ENCODE data around the gene HS3ST5. TPM values are rescaled to one million over a fixed set of nuclear protein-coding genes. Genes with fewer than 3 reads are reported as not detected.
A peak's percentile ranks its signal among the peaks of the same experiment; 100 is the strongest.

HS3ST5 gene
- total RNA-seq, 1 experiment from 2014 or later: 14.4 TPM

DNA sequence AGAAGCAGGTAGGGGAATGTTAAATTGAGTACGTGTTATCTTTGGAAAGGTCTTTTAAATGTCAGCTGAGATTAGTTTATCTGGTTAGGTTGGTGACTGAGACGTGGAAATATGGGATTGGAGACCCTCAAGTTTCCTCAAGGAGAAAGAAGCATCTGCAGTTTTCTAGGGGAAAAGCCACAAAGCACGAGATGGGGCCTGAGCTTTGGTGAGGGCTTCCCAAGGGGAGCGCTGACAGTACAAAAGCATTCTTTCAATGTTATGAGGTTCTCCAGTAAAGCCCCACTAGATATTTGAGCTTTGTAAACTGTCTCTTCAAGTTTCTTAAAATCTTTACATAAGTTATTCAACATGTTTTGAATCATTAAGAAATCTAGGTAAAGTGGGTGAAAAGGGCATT lies 19.6 kb upstream of the HS3ST5 start:
- WGBS (ENCODE audit: extremely low coverage, insufficient read length, low lambda C conversion rate): no CpG with 5 or more reads among the region's 4 CpGs
- peaks cover 0 to 5% (median 0%) of the 10 kb centered on the region in 3 experiments; a peak in 2 of 7 replicates for H3K36me3 Mint-ChIP-seq (ENCODE audit: insufficient read depth in 1 of 3, low read depth in 3 of 3)
- H4K5ac ChIP-seq (ENCODE audit: insufficient read length, low read depth, low read length): no peak overlapping the region
- H2BK120ac ChIP-seq (ENCODE audit: low read depth, low read length, poor library complexity, severe bottlenecking): no peak overlapping the region
- no peak overlapping the region for H3K4ac ChIP-seq (ENCODE audit: low read depth, low read length)
- no peaks in the 10 kb centered on the region for H3K23me2 ChIP-seq (ENCODE audit: insufficient read length, low read depth, low read length, poor library complexity, severe bottlenecking)
- no peak overlapping the region for H3K18ac ChIP-seq (ENCODE audit: insufficient read length, low read depth, low read length)
- H3K27me3 Mint-ChIP-seq (ENCODE audit: low read depth): no peaks in the 10 kb centered on the region
- no peaks in the 10 kb centered on the region for H3K9me3 ChIP-seq (ENCODE audit: control insufficient read depth, low read depth, low read length)
- no peak overlapping the region for H3K14ac ChIP-seq (ENCODE audit: insufficient read depth, low read length)
- no peak overlapping the region for H2AFZ ChIP-seq (ENCODE audit: low read length)
- DNase-seq: no peak
- no peak overlapping the region for H2BK20ac ChIP-seq (ENCODE audit: low read depth, low read length, poor library complexity, severe bottlenecking)
- H3K4me3 Mint-ChIP-seq: peak overlapping the region in 1 of 2 experiments; percentile 30; a peak in 2 of 5 replicates
- no peak overlapping the region for H3K4me2 ChIP-seq (ENCODE audit: insufficient read depth, insufficient read length, low read length)
- H3K9me3 Mint-ChIP-seq: no peaks in the 10 kb centered on the region
- H3K27ac Mint-ChIP-seq: peak overlapping the region; percentile 58 to 98 (median 83)
- no peak overlapping the region for H3K9ac ChIP-seq (ENCODE audit: extremely low read depth, insufficient read length, low read length)
- H2BK15ac ChIP-seq (ENCODE audit: low read depth, low read length): no peak overlapping the region
- H3K23ac ChIP-seq (ENCODE audit: insufficient read length, low read depth, low read length): no peak overlapping the region
- no peak overlapping the region for H3K27ac ChIP-seq (ENCODE audit: insufficient read length, low read depth, low read length)
- H4K8ac ChIP-seq (replicated peaks; ENCODE audit: insufficient read length, low read depth, low read length): no peak overlapping the region
- H2BK5ac ChIP-seq (ENCODE audit: insufficient read length, low read length): no peak overlapping the region
- no peak overlapping the region for H3T11ph ChIP-seq (ENCODE audit: low read length)
- H3K4me1 Mint-ChIP-seq: peaks cover 63% of the 10 kb centered on the region in 2 experiments
- H4K91ac ChIP-seq (ENCODE audit: insufficient read length, low read depth, low read length): no peak overlapping the region
- H2BK12ac ChIP-seq (ENCODE audit: insufficient read length, low read depth, low read length): no peak overlapping the region
- peaks cover 9% of the 10 kb centered on the region; the same call in 1 of the 2 replicates for H3K4me1 ChIP-seq (ENCODE audit: insufficient read depth, low read length)
- no peaks in the 10 kb centered on the region for H3K27me3 ChIP-seq (ENCODE audit: insufficient read depth, low read length)
- TF ChIP-seq CTCF (conservative IDR thresholded peaks at IDR 0.05): no peak
- no peaks in the 10 kb centered on the region for H3K79me1 ChIP-seq (ENCODE audit: insufficient read depth, low read depth, low read length, poor library complexity, severe bottlenecking)
- H4K20me1 ChIP-seq (ENCODE audit: control insufficient read depth, insufficient read depth, insufficient read length): no peaks in the 10 kb centered on the region
- H3K79me2 ChIP-seq (ENCODE audit: insufficient read depth, low read length): no peaks in the 10 kb centered on the region
- H2AK5ac ChIP-seq (ENCODE audit: insufficient read length, low read length): no peak overlapping the region
- no peak overlapping the region for H3K56ac ChIP-seq (ENCODE audit: insufficient read length, low read depth, low read length)
